ENCODE data around the gene ZNF579.

- TF ChIP-seq POLR2A (IDR thresholded peaks at IDR 0.05; ENCODE audit: low read depth, low read length): no peak
- no peak for TF ChIP-seq POLR2AphosphoS5 (IDR thresholded peaks at IDR 0.05; ENCODE audit: low read depth, low read length)
- no peak for TF ChIP-seq POU2F2 (IDR thresholded peaks at IDR 0.05; ENCODE audit: low read depth, low read length)
Observed at GRCh38 chr19:55606471-55606787, 25.8 kb upstream of the ZNF579 start.
